Neural cell (in vitro differentiated cells): ENCODE measurements around the gene PELO. TPM values are rescaled to one million over a fixed set of nuclear protein-coding genes. Genes with fewer than 3 reads are reported as not detected.
"Not testable (repeated sequence)": the region's sequence is repeated elsewhere in the genome, so short reads cannot be mapped to it uniquely, and the experiment has no call there.

Experiments used
- H2AFZ ChIP-seq: fragments of 200-600, 300-800 bp; sonication (generic), shearing (Covaris generic); 2 replicates; pipeline ENCODE4 v1.6.0; 2014; ENCODE audit warnings: low read depth, mild to moderate bottlenecking, antibody characterized with exemption, low read length, moderate library complexity
- H3F3A ChIP-seq: fragments of 200-600 bp; shearing (Covaris generic); 2 replicates; pipeline ENCODE4 v1.6.1; 2016; ENCODE audit warnings: mild to moderate bottlenecking, moderate library complexity, mixed read lengths, antibody characterized with exemption, low read length; ENCODE audit not compliant: insufficient read depth, poor library complexity, severe bottlenecking
- H3K27ac ChIP-seq: fragments of 200-600, 300-800 bp; sonication (generic), shearing (Covaris generic); 2 replicates; pipeline ENCODE4 v1.5.1; 2014; ENCODE audit warnings: mild to moderate bottlenecking, low read length, moderate library complexity
- H3K27me3 ChIP-seq: fragments of 300-800, 200-600 bp; sonication (generic), shearing (Covaris generic); 2 replicates; pipeline ENCODE4 v1.6.0; 2014; ENCODE audit warnings: mild to moderate bottlenecking, low read depth, low read length, moderate library complexity; ENCODE audit not compliant: insufficient read depth
- H3K36me3 ChIP-seq: fragments of 300-800, 200-600 bp; sonication (generic), shearing (Covaris generic); 2 replicates; pipeline ENCODE4 v1.5.1; 2014; ENCODE audit warnings: mild to moderate bottlenecking, antibody characterized with exemption, low read length, moderate library complexity; ENCODE audit not compliant: insufficient read depth
- H3K4me2 ChIP-seq: fragments of 300-800, 200-600 bp; sonication (generic), shearing (Covaris generic); 2 replicates; pipeline ENCODE4 v1.6.0; 2014; ENCODE audit warnings: mild to moderate bottlenecking, low read length
- H3K4me3 ChIP-seq: fragments of 300-800, 200-600 bp; sonication (generic), shearing (Covaris generic); 2 replicates; pipeline ENCODE4 v1.5.1; 2014; ENCODE audit warnings: mild to moderate bottlenecking, low read length, moderate library complexity
- H3K79me2 ChIP-seq: fragments of 200-600 bp; shearing (Covaris generic); replicated peaks from 2 replicates; pipeline ENCODE4 v1.6.0; 2014; ENCODE audit warnings: mild to moderate bottlenecking, low read length, moderate library complexity; ENCODE audit not compliant: insufficient read depth
- H3K9ac ChIP-seq: fragments of 300-800, 200-600 bp; sonication (generic), shearing (Covaris generic); 2 replicates; pipeline ENCODE4 v1.6.1; 2016; ENCODE audit warnings: mild to moderate bottlenecking, low read length, mixed read lengths
- H3K9me2 ChIP-seq: fragments of 200-600 bp; shearing (Covaris generic); 2 replicates; pipeline ENCODE4 v1.6.1; 2016; ENCODE audit warnings: mild to moderate bottlenecking, low read length, mixed read lengths; ENCODE audit not compliant: insufficient read depth
- H3K9me3 ChIP-seq: fragments of 200-600, 300-800 bp; sonication (generic), shearing (Covaris generic); 2 replicates; pipeline ENCODE4 v1.6.1; 2016; ENCODE audit warnings: mild to moderate bottlenecking, mixed run types, low read length, moderate library complexity, mixed read lengths
- H4K20me1 ChIP-seq: fragments of 200-600 bp; shearing (Covaris generic); 2 replicates; pipeline ENCODE4 v1.6.1; 2016; ENCODE audit warnings: mild to moderate bottlenecking, mixed run types; ENCODE audit not compliant: insufficient read depth
- EP300 ChIP-seq: fragments of 450-650 bp; conservative IDR thresholded peaks from 2 replicates; pipeline ENCODE4 v1.6.1; 2014; ENCODE audit warnings: antibody characterized with exemption, mild to moderate bottlenecking, moderate library complexity; ENCODE audit not compliant: poor library complexity, severe bottlenecking
- EZH2 ChIP-seq: fragments of 200-600, 300-800 bp; shearing (Covaris generic), sonication (generic); IDR thresholded peaks from 2 replicates; pipeline ENCODE4 v1.6.1; 2014; ENCODE audit warnings: antibody characterized with exemption, low read length, borderline replicate concordance, mild to moderate bottlenecking; ENCODE audit not compliant: insufficient read depth, poor library complexity, severe bottlenecking
- MXI1 ChIP-seq: fragments of 450-650 bp; conservative IDR thresholded peaks from 2 replicates; pipeline ENCODE4 v1.6.1; 2014; ENCODE audit warnings: antibody characterized with exemption, mild to moderate bottlenecking; ENCODE audit not compliant: poor library complexity, severe bottlenecking
- POLR2AphosphoS5 ChIP-seq: IDR thresholded peaks from 2 replicates; pipeline ENCODE4 v1.6.1; 2012
- RAD21 ChIP-seq: fragments of 450-650 bp; conservative IDR thresholded peaks from 2 replicates; pipeline ENCODE4 v1.6.1; 2014; ENCODE audit warnings: antibody characterized with exemption, mild to moderate bottlenecking, moderate library complexity
- SMC3 ChIP-seq: fragments of 450-650 bp; conservative IDR thresholded peaks from 2 replicates; pipeline ENCODE4 v1.6.1; 2014; ENCODE audit warnings: antibody characterized with exemption, mild to moderate bottlenecking, moderate library complexity; ENCODE audit not compliant: poor library complexity
- TAF1 ChIP-seq: IDR thresholded peaks from 2 replicates; pipeline ENCODE4 v1.6.1; 2012; ENCODE audit warnings: low read depth
- polyA plus RNA-seq: library from polyadenylated mRNA; depleted of rRNA; stranded (reverse); fragments of >200 nt; gene quantifications from 2 replicates; pipeline ENCODE4 v1.2.3, GENCODE V29; 2014
- TF ChIP-seq, protein P1 (sequence below): fragments of 450-650 bp; IDR thresholded peaks from 2 replicates; pipeline ENCODE4 v1.5.1; 2014; ENCODE audit warnings: antibody characterized with exemption, mild to moderate bottlenecking, moderate library complexity; ENCODE audit not compliant: poor library complexity, severe bottlenecking
- TF ChIP-seq, protein P2 (sequence below): IDR thresholded peaks from 2 replicates; pipeline ENCODE4 v1.6.1; 2012; ENCODE audit warnings: borderline replicate concordance

PELO gene
- polyA plus RNA-seq, 1 donor from 2014 or later = 10.5 TPM

DNA sequence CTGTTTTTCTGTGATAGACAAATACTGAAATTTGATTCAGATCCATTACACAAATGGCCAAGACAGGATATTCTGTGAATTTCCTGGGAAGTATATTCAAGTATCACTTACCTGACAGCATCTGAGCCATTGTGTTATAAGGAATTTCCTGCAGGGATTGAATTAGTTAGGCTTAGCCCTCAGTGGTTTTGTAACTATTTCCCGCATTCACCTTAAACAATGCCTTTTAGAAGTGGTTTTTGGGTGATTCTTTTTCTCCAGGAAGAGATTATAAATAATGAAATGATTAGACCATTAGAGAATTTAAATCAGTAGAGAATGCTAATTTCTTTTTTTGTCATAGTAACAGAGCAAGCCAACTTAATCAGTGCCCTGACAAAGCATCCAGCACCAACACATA is 30.6 kb downstream of the PELO start:
- Histone ChIP-seq H3K4me2 (no peak overlapping the region), H3K79me2 (no peaks in the 10 kb centered on the region), H3K9me2 (no peaks in the 10 kb centered on the region)

DNA sequence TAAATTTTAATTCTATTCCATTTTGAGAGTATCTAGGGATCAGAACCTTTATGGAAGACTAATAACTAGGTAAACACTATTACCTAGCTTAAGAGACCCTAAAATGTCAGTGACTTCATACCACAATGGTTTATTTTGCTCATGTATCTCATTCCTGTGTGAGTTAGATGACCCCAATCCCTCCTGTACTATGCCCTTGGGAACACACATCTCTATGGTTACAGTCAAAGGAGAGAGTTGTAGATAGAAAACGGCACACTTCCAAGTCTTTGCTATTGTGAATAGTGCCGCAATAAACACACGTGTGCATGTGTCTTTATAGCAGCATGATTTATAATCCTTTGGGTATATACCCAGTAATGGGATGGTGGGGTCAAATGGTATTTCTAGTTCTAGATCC is 31.1 kb downstream of the PELO start:
- not testable (repeated sequence) for H3K9me2 ChIP-seq, H3K27ac ChIP-seq, H3K9ac ChIP-seq, H3K9me3 ChIP-seq, H3K27me3 ChIP-seq, H3K36me3 ChIP-seq, H3F3A ChIP-seq, H3K4me2 ChIP-seq, H3K4me3 ChIP-seq, H4K20me1 ChIP-seq, H2AFZ ChIP-seq, H3K79me2 ChIP-seq

More for the DNA sequence above, 30.6 kb downstream of the PELO start:
- Histone ChIP-seq H3K36me3 (no peaks in the 10 kb centered on the region), H3F3A (no peaks in the 10 kb centered on the region), H2AFZ (no peak overlapping the region), H3K9me3 (no peaks in the 10 kb centered on the region), H3K9ac (no peak overlapping the region), H3K27ac (no peak overlapping the region), H3K27me3 (no peaks in the 10 kb centered on the region), H4K20me1 (no peaks in the 10 kb centered on the region), H3K4me3 (no peak overlapping the region)
- no peak for TF ChIP-seq POLR2AphosphoS5
- TF ChIP-seq, protein P1, sequence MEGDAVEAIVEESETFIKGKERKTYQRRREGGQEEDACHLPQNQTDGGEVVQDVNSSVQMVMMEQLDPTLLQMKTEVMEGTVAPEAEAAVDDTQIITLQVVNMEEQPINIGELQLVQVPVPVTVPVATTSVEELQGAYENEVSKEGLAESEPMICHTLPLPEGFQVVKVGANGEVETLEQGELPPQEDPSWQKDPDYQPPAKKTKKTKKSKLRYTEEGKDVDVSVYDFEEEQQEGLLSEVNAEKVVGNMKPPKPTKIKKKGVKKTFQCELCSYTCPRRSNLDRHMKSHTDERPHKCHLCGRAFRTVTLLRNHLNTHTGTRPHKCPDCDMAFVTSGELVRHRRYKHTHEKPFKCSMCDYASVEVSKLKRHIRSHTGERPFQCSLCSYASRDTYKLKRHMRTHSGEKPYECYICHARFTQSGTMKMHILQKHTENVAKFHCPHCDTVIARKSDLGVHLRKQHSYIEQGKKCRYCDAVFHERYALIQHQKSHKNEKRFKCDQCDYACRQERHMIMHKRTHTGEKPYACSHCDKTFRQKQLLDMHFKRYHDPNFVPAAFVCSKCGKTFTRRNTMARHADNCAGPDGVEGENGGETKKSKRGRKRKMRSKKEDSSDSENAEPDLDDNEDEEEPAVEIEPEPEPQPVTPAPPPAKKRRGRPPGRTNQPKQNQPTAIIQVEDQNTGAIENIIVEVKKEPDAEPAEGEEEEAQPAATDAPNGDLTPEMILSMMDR = no peak
- TF ChIP-seq, protein P2, sequence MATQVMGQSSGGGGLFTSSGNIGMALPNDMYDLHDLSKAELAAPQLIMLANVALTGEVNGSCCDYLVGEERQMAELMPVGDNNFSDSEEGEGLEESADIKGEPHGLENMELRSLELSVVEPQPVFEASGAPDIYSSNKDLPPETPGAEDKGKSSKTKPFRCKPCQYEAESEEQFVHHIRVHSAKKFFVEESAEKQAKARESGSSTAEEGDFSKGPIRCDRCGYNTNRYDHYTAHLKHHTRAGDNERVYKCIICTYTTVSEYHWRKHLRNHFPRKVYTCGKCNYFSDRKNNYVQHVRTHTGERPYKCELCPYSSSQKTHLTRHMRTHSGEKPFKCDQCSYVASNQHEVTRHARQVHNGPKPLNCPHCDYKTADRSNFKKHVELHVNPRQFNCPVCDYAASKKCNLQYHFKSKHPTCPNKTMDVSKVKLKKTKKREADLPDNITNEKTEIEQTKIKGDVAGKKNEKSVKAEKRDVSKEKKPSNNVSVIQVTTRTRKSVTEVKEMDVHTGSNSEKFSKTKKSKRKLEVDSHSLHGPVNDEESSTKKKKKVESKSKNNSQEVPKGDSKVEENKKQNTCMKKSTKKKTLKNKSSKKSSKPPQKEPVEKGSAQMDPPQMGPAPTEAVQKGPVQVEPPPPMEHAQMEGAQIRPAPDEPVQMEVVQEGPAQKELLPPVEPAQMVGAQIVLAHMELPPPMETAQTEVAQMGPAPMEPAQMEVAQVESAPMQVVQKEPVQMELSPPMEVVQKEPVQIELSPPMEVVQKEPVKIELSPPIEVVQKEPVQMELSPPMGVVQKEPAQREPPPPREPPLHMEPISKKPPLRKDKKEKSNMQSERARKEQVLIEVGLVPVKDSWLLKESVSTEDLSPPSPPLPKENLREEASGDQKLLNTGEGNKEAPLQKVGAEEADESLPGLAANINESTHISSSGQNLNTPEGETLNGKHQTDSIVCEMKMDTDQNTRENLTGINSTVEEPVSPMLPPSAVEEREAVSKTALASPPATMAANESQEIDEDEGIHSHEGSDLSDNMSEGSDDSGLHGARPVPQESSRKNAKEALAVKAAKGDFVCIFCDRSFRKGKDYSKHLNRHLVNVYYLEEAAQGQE = no peak
- TF ChIP-seq RAD21 = no peak
- TF ChIP-seq SMC3 = no peak
- no peak for TF ChIP-seq EZH2
- TF ChIP-seq MXI1 = no peak
- no peak for TF ChIP-seq TAF1
- TF ChIP-seq EP300 = no peak

DNA sequence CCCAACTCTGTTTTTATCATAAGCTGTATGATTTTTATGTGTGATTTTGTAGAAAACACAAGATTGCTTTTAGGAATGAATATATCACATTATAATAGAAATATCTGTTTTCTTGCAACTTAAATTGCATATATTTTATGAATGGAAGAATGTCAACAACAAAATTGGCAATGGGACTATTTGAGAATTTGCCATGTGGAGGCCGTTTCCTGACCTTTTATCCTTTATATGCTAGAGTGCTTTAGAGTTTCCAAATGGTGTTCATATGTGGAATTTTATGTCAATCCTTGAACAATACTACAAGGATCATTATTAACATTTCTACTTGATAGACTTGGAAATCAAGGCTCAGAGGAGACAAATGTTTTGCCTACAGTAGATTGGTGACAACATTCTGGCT is 34.2 kb downstream of the PELO start:
- Histone ChIP-seq H2AFZ (no peak overlapping the region), H3K79me2 (no peaks in the 10 kb centered on the region), H3K4me2 (no peak overlapping the region), H3K9ac (no peak overlapping the region), H3K27me3 (no peaks in the 10 kb centered on the region), H3K9me2 (no peaks in the 10 kb centered on the region), H4K20me1 (no peaks in the 10 kb centered on the region), H3F3A (no peaks in the 10 kb centered on the region), H3K4me3 (no peak overlapping the region), H3K27ac (no peak overlapping the region), H3K36me3 (no peaks in the 10 kb centered on the region), H3K9me3 (no peaks in the 10 kb centered on the region)
- TF ChIP-seq EZH2 = no peak
- no peak for TF ChIP-seq SMC3
- no peak for TF ChIP-seq TAF1
- TF ChIP-seq MXI1 = no peak
